Activated CD4-positive, alpha-beta T cell treated with anti-CD3 and anti-CD28 coated beads, Interleukin-2, amount 50 U/mL, for 1 hour (primary cell): ENCODE measurements around the gene DDAH2.
"Not testable (repeated sequence)": the region's sequence is repeated elsewhere in the genome, so short reads cannot be mapped to it uniquely, and the experiment has no call there.

ENCODE experiments used
- DNase-seq: peaks from one replicate; pipeline ENCODE4 v3.0.0-alpha.2; 2020

DDAH2 gene

DNA sequence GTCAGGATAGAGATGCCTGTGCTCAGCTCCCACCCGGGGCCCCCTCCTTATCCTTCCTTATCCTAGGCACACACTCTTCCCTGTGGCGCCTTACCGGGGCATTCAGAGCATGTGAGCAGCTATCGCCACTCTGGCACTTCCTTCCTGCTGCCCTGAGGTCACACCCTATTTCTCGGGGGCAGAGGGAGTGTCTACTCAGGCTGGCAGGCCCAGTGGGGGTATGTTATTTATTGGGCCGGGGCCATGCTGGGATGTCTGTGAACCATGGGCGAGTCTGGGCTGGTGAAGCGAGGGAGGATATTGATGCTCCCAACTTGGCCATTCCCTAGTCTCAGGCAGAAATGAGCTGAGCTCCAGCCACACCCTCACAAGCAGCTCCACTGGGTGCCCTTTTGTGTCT is 17.9 kb downstream of the DDAH2 start:
- DNase-seq = no peak

DNA sequence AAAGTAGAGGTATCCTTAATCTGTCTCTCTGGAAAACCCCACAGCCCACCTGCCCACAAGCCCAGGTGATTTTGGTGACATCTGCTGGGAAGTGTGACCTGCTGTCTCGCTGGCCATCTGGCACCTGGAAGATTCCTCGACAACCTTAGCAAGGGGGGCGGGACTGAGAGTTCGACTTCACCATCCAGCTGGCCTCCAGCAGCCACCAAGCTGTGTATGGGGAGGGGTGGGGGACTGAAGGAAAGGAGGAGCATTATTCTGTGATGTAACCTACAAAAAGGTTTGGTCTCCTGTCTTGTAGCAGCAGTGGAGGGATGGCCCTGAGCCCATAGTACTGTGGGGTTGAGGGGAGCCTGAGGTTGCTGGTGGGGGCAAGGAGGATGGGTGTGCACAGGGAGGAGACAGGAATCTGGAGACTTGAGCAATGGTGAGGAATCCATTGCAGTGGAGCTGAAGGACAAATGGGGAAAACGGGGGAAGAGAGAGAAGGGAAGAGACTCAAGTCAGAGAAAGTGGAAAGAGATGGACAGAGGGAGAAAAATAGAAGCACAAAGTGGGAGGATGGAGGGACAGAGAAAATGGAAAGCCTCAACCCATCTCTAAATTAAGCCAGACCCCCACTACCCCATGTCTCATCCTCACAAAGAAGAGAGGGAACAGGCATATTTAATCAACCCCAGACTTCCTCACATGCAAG is 18.4 kb downstream of the DDAH2 start:
- no peak for DNase-seq

DNA sequence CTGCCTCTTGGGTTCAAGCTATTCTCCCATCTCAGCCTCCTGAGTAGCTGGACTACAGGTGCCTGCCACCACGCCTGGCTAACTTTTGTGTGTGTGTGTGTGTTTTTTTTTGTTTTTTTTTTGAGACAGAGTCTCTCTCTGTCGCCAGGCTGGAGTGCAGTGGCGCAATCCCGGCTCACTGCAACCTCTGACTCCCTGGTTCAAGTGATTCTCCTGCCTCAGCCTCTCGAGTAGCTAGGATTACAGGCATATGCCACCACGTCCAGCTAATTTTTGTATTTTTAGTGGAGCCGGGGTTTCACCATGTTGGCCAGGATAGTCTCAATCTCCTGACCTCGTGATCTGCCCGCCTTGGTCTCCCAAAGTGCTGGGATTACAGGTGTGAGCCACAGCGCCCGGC is 19.9 kb downstream of the DDAH2 start:
- DNase-seq = not testable (repeated sequence)

DNA sequence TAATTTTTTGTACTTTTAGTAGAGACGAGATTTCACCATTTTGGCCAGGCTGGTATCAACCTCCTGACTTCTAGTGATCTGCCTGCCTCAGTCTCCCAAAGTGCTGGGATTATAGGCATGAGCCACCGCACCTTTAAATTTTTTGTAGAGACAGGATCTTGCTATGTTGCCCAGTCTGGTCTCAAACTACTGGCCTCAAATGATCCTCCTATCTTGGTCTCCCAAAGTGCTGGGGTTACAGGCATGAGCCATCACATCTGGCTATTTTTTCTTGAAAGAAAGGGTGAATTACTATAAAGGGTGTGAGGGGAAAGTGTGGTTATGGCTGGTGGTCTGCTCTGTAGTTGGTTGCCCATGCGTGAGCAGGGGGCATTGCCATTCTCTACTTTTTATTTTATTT is 20.9 kb downstream of the DDAH2 start:
- no peak for DNase-seq

DNA sequence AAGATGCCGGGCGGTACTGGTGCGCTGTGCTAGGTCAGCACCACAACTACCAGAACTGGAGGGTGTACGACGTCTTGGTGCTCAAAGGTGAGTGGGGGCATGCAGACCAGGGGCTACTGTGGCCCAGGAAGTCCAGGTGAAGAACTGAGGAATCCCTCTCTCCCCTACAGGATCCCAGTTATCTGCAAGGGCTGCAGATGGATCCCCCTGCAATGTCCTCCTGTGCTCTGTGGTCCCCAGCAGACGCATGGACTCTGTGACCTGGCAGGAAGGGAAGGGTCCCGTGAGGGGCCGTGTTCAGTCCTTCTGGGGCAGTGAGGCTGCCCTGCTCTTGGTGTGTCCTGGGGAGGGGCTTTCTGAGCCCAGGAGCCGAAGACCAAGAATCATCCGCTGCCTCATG is 21.4 kb downstream of the DDAH2 start:
- no peak for DNase-seq

DNA sequence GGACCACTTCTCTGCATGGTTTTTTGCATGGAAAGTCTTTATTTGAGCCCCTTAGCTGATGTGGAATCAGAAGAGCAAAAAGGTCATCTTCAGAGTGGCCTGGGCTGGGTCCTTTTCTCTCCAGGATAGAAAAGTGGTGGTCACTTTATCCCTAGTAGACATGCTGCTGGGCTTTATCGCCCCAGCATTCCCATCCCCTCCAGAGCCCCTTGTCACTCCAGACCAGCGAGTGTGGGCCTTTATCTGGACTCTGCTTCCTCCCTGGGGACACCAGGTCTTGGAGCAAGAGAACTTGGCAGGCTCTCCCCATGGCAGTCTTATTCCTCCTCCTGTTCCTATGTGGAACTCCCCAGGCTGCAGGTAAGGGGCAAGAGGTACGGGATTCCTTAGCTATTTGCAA is 22.5 kb downstream of the DDAH2 start, which contains the start of gene LY6G6F:
Gene LY6G6F, plus strand, starts transcription at position 268 of the 400 bp plus-strand sequence. Its CDS starts 41 bp downstream, at position 309.
- DNase-seq = no peak

DNA sequence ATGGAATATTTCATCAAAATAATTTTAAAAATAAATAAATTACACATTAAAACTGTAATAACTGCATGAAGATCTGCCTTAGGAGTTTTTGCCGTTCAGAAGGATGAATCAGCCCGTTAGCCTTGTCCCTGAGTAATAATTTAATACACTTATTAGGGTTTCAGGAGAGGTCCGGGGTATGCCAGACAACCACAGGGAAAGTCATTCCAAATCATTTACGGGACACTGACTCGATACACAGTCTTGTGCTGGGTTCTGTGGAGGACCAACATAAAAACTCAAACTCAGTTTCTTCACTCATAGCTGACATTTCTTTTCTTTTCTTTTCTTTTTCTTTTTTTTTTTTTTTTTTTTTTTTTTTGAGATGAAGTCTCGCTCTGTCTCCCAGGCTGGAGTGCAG is 23.2 kb downstream of the DDAH2 start:
- DNase-seq = no peak

DNA sequence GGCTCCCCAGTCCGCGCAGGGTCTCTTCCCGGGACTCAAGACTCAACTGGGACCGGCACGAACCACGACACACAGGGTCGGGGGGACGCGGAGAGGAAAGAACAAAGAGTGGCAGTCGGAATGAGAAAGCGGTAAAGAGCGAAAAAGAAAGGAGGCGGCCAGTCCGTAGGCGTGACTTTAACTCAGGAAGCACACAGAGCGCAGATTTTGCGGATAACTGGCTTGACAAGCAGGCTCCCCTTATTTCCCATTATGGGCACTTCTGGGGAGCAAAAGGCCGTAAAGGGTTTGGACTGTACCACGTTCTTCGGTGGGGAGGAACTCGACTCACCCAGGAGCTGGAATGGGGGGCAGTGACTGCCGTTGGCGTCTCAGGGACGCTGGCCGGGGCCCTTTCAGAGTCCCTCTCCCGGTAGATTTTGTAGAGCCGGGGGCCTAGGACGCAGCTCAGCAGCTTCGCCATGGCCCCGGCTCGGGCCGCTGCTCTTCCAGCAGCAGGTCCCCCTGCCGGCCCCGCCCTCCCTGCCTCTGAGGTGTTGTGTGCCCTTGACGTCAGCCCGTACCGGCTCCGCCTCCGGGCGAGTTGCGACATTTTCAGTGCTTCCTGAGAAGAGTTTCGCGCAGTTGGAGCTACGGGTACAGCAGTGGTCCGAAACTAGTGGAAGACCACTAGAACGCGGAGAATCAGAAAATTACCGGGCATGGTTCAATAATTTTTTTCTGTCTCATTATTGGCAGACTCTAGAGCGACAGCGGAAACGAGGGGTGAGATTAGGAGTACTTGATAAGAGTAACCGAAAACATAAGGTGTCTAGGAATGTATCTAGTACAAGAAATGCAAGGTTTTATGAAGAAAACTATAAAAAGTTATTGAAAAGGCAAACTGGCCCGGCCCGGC is 26.0 kb downstream of the DDAH2 start, which contains the start of gene ABHD16A:
Gene ABHD16A, minus strand, starts transcription at position 506 of the 898 bp plus-strand sequence. Its CDS starts 43 bp downstream, at position 463.
- DNase-seq = peak; percentile 97

DNA sequence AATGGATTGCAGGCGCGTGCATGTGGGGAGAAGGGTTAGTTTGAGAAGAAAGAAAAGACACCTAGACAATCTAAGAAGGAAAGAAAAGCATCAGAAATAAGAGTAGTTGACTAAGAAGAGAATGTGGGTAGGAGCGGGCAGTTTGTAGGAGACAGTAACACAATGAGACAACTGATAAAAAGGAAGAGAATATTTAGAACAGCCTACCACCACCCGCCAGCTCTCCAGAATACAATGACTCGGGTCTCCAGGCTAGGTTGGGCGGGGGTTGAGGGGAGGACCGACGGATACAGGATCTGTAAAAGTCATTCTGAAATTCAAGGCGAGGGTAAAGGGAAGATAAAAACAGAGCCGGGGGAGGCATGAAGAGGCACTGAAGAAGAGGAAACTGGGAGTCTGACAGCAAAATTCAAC is 26.7 kb downstream of the DDAH2 start:
- DNase-seq = no peak

DNA sequence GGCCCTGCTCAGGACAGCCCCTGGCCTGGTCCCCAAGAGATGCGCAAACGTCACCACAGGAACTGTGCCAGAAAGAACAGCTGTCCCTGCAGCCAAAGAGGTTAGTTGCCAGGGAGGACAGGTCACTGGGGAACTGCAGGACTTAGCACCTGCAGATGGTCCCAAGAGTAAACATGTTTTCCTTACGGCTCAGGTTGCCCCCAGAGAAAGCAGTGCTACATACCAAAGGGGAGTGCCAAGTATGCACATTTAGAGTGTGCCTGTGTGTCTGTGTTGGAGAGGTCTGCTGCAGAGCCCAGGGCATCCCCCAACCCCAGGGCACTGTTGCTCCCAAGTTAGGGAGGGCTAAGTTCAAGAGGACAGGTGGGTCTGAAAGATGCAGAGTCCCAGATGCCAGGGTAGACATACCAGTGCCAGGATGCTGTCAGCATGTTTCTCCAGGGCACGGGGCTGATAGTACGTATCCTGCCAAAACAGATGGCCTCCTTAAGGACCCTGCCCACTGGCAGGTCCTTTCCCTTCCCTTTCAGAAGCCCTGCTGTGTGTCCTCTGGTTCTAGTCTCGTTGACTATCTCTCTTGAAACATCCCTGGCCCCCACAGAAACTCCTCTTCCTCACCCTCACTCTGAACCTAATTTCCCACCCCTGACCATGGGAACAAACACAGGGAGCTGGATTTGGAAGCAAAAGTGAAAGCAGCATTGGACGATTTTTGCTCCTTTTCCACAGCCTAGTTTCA is 27.3 kb downstream of the DDAH2 start:
- no peak for DNase-seq

DNA sequence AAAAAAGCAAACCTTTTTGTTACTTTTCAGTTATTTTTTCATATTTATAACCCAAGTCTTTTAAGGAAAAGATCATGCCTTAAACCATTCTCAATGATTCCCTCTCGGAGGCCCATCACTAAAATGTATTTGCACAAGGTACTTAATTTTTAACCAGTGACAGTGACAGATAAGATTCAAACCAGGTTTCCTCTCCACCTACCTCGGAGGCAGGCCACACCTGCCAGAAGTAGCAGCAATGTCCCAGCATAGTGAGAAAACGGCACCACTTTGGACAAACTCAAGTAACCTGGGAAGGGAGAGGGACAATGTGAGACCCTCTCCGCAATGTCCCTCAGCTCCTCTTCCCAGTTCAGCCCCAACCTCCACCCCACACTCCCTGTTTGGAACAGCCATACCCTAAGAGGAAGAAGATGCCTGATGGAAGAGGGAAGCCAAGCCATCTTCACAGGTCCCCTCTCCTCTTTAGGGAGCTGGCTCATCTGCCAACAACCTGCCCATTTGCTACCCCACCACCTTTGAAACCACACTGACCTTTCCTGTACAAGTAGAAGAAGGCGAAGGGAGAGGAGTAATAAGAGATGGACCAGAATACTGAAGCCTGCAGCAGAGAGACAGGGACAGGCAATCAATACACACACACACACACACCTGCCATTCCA is 28.2 kb downstream of the DDAH2 start:
- no peak for DNase-seq

DNA sequence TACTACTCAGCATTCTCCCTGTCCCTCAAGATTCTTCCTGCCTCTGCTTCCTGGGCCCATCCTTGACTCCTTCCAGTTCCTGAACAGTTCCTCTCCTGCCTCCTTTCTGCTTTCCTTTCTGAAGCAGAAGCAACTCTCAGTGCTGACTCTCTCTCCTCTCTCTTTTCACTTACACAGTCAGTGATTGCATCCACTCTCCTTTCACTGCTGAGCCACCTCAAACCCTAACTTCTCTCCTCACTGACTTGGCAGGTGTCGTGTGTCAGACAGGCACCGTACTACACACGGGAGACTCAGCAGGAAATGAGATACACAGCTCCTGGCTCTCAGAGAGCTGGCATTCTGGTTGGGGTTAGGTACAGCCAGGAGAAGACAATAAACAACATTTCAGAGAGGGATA is 31.5 kb downstream of the DDAH2 start:
- DNase-seq = no peak

DNA sequence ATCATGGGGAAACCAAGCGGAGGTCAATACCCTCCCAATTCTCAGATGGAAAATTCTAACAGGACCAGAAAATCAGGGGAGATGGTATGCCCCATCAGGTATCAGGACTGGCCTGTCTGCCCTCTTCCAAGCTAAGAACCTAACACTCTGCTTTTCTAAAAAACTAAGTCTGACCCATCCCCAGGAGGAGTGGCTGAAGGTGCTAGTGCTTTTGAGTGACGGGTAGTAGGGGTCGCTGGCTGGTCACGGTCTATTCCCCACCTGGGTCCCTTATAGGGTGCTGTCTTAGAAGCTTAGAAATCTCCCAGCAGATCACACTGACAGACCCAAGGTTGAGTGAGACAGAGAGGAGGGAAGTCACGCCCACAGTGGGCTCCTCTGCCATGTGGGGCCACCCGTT is 35.6 kb downstream of the DDAH2 start:
- no peak for DNase-seq

DNA sequence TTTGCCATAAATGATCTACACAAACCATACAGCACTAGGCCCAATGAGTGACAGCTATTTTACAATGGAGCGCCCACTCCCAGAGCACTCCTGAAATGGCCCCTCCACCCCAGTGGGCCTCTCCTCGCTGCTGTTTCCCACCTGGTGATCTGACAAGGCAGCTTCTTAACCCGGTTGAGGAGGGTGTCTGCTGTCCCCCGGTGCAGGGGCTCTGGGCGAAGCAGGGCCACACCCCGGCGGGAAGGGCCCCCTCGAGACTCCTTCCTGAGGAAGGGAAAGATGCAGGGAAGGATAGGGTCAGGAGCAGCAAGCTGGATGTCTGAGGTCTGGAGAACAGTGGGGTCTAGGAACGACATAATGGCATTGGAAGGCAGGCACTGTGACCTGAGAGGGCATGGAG is 36.2 kb downstream of the DDAH2 start:
- DNase-seq = no peak

DNA sequence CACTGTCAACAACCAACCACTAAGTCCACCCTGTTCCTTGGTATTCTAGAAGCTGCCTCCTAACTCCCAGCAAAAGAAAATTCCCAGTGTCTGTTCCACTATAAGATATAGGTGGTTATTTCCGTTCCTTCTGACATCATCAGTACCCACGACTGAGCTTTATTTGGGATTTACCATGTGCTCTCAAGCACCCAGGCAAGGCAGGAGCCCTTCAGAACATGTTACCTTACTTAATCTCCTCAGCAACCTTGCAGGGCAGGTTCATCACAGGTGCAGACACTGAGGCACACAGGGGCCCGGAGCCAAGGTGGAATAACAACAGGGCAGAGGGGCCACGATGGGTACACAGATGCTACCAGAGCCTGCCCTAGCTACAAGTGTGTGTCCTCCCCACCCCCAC is 36.7 kb downstream of the DDAH2 start:
- DNase-seq = no peak

DNA sequence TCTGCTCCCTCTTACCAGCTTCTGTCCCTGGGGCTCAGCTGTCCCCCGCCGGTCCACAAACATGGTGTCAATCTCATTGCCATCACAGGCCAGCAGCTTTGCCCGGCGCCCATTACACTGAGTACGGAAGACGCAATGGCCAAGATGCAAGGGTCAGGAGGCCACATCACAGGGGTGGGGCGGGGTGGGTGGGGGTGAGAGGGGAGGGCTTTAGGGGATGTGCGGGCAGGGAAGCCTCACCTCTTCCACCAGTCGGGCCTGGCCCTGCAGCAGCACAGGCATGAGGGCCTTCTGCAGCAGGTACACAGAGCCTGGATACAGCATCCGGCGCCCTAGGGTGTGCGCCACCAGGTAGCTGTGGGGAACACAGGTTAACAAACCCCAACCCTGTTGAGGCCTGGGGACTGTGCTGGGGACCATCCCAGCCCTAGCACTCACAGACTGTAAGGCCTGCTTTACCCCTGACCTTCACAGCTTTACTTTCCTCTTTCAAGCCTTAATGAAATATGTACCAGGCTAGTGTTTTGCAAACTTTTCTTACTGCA is 37.5 kb downstream of the DDAH2 start:
- DNase-seq = no peak

DNA sequence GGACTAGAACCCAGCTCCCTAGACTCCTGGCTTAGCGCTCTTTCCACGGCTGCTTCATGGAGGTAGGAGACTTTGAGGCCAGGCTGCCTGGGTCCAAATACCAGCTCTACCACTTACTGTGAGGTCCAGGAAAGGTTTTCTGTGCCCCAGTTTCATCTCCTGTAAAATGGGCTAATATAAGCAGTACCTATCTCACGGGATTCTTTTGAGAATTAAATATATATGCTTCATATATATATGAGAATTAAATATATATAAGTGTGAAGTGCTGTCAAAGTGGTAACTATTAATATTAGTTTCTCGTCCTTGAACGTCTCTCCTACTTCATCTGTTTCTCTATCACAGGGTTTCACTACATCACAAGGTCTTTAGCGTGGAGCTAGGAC is 38.0 kb downstream of the DDAH2 start:
- no peak for DNase-seq

DNA sequence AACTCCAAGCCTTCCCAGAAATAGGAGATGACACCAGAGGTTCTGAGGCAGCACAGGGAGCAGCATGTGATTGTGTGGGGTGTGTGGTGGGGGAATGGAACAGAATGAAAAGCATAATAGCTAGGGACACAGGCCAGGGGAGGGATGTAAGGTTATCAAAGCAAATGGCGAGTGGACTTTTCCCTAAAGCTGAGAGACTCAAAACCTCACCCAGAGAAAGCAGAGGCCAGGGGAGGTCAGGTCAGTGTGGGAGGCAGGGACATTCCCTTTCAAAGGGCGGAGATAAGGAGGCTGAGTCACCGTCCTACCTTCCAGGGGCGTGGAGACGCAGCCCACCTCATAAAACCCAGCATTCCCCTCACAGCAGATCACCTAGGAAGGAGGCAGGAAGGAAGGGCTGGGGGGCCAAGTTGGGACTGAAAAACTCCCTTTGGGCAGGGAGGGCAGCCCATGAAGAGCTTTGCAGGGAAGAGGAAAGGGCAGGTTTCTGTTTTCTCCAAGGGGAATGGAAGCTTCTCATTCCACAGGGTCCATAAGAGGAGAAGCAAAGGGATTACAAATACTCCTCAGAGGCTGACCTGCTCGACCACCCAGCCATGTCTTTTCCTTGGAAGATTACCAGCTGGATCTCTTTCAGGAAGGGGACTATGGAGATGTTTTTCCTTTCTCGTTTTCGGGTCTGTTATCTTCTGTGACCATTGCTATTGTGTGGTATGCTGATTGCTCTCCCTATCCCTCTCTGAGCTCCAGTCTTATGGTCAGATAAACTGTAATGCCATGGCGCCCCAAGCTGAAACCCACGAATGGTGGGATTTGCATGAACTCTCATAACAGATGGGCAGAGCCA is 38.6 kb downstream of the DDAH2 start:
- no peak for DNase-seq

DNA sequence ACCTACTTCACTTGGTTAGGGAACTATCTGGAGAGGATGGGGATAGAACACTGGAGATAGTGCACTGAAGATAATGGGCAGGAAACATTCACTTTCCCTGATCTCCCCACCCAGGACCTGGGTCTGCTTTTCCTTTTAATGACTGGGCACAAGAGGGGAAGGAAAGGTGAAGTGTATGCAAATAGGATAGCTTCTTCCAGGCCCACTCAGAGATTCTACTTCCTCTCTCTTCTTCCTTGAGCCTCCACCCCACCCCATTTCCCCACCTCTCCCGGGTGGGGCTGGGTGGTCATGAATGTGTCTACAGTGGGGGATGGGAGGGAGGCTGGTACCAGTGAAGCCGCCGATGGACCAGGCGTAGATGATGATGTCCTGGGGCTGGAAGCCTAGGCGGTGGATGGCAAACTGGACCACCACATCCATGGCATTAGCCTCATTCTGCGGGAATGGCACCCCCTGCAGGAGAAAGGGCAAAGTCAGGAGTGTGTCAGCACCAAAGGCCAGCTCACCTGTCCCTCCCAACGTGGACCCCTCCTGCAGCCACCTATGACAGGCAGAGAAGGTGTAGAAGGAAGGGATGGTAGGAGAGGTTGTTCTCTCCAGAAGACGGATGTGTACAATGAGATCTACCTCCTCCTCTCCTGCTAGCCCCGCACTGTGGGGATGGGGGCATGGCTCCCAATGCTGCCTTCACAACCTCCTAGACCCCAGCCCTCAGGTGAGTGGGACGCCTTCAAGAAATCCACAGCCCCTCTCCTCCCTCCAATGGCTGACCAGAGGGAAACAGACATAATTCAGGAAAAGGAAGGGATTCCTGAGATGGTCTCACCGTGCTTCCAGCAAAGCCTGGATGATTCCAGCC is 39.6 kb downstream of the DDAH2 start:
- DNase-seq = peak; percentile 15

DNA sequence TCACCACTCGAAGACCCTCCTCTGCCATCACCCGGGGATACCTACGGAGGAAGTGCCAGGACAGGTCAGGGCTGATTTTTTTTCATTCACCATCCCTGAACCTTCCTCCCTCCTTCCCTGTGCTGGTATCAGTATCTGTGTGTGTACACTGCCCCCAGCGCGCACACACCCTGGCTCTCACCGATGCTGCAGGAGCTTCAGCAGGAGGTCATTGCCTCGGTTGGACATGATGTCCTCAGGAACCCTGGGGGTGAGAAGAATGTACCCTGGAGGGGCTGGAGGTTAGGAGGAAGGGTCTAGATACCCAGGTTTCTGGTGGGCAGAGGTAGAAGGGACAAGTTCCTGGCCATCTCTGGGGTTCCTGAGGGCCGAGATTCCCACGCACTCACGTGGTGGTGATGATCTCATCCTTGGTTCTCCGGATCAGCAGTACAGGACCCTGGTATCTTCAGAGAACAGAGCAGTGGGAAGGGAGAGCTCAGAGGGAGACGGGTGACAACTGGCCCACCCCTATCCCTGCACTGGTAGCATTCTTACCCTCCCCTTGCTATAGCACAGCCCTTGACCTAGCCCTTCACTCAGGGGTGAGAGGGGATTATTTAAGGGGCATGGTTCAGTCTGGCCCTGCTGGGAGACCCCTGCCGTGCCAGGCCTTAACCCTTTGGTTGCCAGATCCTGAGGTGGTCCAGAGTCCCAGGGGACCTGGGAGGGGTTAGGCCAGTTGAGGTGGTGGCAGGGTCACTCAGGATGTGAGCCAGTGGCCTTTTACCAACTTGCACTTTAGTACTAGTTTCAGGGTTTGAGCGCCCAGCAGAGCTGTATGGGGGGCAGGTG is 41.0 kb downstream of the DDAH2 start:
- no peak for DNase-seq
